CD4-positive, alpha-beta memory T cell (primary cell): ENCODE data around the gene TMEM169. TPM values are rescaled to one million over a fixed set of nuclear protein-coding genes. Genes with fewer than 3 reads are reported as not detected.
A peak's percentile ranks its signal among the peaks of the same experiment; 100 is the strongest.

Source experiments
- CTCF ChIA-PET: fragments of 350-600 bp; sonication (Branson Sonifier 250); formaldehyde crosslinking; loops from one replicate; lab custom pipeline; 2021; ENCODE audit warnings: inconsistent platforms; ENCODE audit not compliant: partially characterized antibody; lab: Charles Lee
- POLR2A ChIA-PET: fragments of 350-600 bp; sonication (Branson Sonifier 250); formaldehyde crosslinking; loops from one replicate; lab custom pipeline; 2021; ENCODE audit not compliant: partially characterized antibody; lab: Charles Lee
- DNase-seq, 5 donors: peaks; one replicate each; pipeline versions ENCODE4 v3.0.0 to v3.0.0-alpha.2; 2020 to 2022; ENCODE audit warnings: mixed read lengths in 1 of 5
- H3K27ac ChIP-seq: one replicate; pipeline ENCODE4 v1.7.0; 2013; ENCODE audit warnings: low read depth, low read length
- H3K27me3 ChIP-seq: 2 replicates; pipeline ENCODE4 v1.7.0; 2013; ENCODE audit warnings: mild to moderate bottlenecking, low read length, moderate library complexity; ENCODE audit not compliant: insufficient read depth
- H3K36me3 ChIP-seq: 2 replicates; pipeline ENCODE4 v1.7.0; 2013; ENCODE audit warnings: mild to moderate bottlenecking, low read length, moderate library complexity; ENCODE audit not compliant: insufficient read depth
- H3K4me1 ChIP-seq: 2 replicates; pipeline ENCODE4 v1.7.0; 2013; ENCODE audit warnings: mild to moderate bottlenecking, low read length, moderate library complexity; ENCODE audit not compliant: insufficient read depth
- H3K4me3 ChIP-seq, 2 donors: one replicate each; pipeline ENCODE4 v1.7.0; 2013; ENCODE audit warnings: low read length in 2 of 2, mild to moderate bottlenecking in 1 of 2
- H3K9me3 ChIP-seq, 2 donors: one replicate each; pipeline ENCODE4 v1.7.0; 2013; ENCODE audit warnings: low read length in 2 of 2, control low read depth in 1 of 2; ENCODE audit not compliant: control insufficient read depth in 1 of 2
- H3K27ac Mint-ChIP-seq, 7 donors: one replicate each; pipeline ENCODE4 v1.8.0; 2020 to 2021; ENCODE audit warnings: mixed read lengths in 7 of 7, mild to moderate bottlenecking in 6 of 7, inconsistent platforms in 3 of 7, moderate library complexity in 3 of 7
- H3K27me3 Mint-ChIP-seq, 2 donors: one replicate each; pipeline ENCODE4 v1.8.0; 2020 to 2021; ENCODE audit warnings: mixed read lengths in 2 of 2
- H3K36me3 Mint-ChIP-seq, 2 donors: one replicate each; pipeline ENCODE4 v1.8.0; 2020 to 2021; ENCODE audit warnings: mixed read lengths in 2 of 2, inconsistent platforms in 1 of 2, mild to moderate bottlenecking in 1 of 2
- H3K4me1 Mint-ChIP-seq, 4 donors: one replicate each; pipeline ENCODE4 v1.8.0; 2020 to 2021; ENCODE audit warnings: mixed read lengths in 4 of 4, mild to moderate bottlenecking in 1 of 4
- H3K4me3 Mint-ChIP-seq, 8 donors: one replicate each; pipeline ENCODE4 v1.8.0; 2020 to 2021; ENCODE audit warnings: mixed read lengths in 8 of 8, mild to moderate bottlenecking in 7 of 8, moderate library complexity in 6 of 8, inconsistent platforms in 3 of 8
- H3K9me3 Mint-ChIP-seq, 8 donors: one replicate each; pipeline ENCODE4 v1.8.0; 2020 to 2021; ENCODE audit warnings: mixed read lengths in 8 of 8, mild to moderate bottlenecking in 5 of 8, inconsistent platforms in 3 of 8, moderate library complexity in 1 of 8
- intact Hi-C: fragments of 100-400 bp; cut with micrococcal nuclease; formaldehyde crosslinking; loops from one replicate; pipeline ENCODE4 v1.15.1; 2023
- polyA plus RNA-seq, 2 donors: library from polyadenylated mRNA; unstranded; fragments of 300-500 nt; fragmentation: Illumina TruSeq; gene quantifications; one replicate each; pipeline ENCODE4 v1.2.3, GENCODE V29; 2021
- total RNA-seq, 2 experiments: library from RNA; stranded (reverse); gene quantifications; one replicate each; pipeline ENCODE4 v1.2.3, GENCODE V29; 2021

TMEM169 gene
- total and polyA plus RNA-seq, 4 experiments from 2014 or later, result 2.0 to 5.1 (median 3.0) TPM

- Mint-ChIP-seq H3K27ac (peak overlapping the region in 4 of 7 donors; percentile 18 to 100 (median 60)), H3K9me3 (peaks cover 0 to 5% (median 0%) of the 10 kb centered on the region in 8 donors), H3K4me3 (peak overlapping the region in 3 of 8 donors; percentile 35 to 55 (median 45)), H3K36me3 (peaks cover 15 to 36% of the 10 kb centered on the region in 2 donors), H3K4me1 (peaks cover 26 to 47% (median 35%) of the 10 kb centered on the region in 4 donors), H3K27me3 (peaks cover 2 to 3% of the 10 kb centered on the region in 2 donors)
- Histone ChIP-seq H3K4me3 (no peak overlapping the region), H3K27me3 (no peaks in the 10 kb centered on the region), H3K36me3 (peaks cover 20% of the 10 kb centered on the region), H3K27ac (no peak overlapping the region), H3K4me1 (peaks cover 36% of the 10 kb centered on the region), H3K9me3 (no peaks in the 10 kb centered on the region)
- ChIA-PET CTCF (interaction anchor here (1.3 to 5.0 kb wide), 5 partner anchors 12 to 74 kb away, joined by 3 to 64 read pairs (median 13); partner anchors contain the start of genes PECR and TMEM169), POLR2A (interaction anchor here (1.2 to 4.0 kb wide), 6 partner anchors 23 to 304 kb away, joined by 3 to 61 read pairs (median 18); partner anchors contain the start of genes PECR, SMARCAL1 and TMEM169)
- no peak for DNase-seq
- intact Hi-C loops, result loop anchor here (5.0 kb wide), 1 partner anchor 795 kb away; the partner anchor contains the start of gene ATIC
Measured at GRCh38 chr2:216107760-216108159, 26.0 kb downstream of the TMEM169 start.

GRCh38 chr2:216108310-216108966 is 26.7 kb downstream of the TMEM169 start:
- peaks cover 0 to 7% (median 0%) of the 10 kb centered on the region in 8 donors for H3K9me3 Mint-ChIP-seq
- H3K27ac ChIP-seq, result peak overlapping the region; percentile 98
- peaks cover 43% of the 10 kb centered on the region for H3K4me1 ChIP-seq
- intact Hi-C loops, result loop anchor here (5.0 kb wide), 1 partner anchor 796 kb away; the partner anchor contains the start of gene ATIC
- peaks cover 2 to 3% of the 10 kb centered on the region in 2 donors for H3K27me3 Mint-ChIP-seq
- H3K36me3 Mint-ChIP-seq, result peaks cover 22 to 42% of the 10 kb centered on the region in 2 donors
- CTCF ChIA-PET, result interaction anchor here (0.9 to 5.0 kb wide), 9 partner anchors 11 to 306 kb away, joined by 3 to 64 read pairs (median 6); partner anchors contain the start of genes PECR and TMEM169
- peak overlapping the region; percentile 83 to 100 (median 100) for H3K4me3 Mint-ChIP-seq
- peaks cover 32 to 53% (median 42%) of the 10 kb centered on the region in 4 donors for H3K4me1 Mint-ChIP-seq
- H3K27ac Mint-ChIP-seq, result peak overlapping the region; percentile 90 to 100 (median 100)
- no peaks in the 10 kb centered on the region for H3K27me3 ChIP-seq
- DNase-seq, result no peak
- H3K36me3 ChIP-seq, result peaks cover 26% of the 10 kb centered on the region
- POLR2A ChIA-PET, result interaction anchor here (0.9 to 4.0 kb wide), 12 partner anchors 15 to 390 kb away, joined by 3 to 61 read pairs (median 4); partner anchors contain the start of genes PECR, RPL37A, SMARCAL1 and TMEM169
- H3K4me3 ChIP-seq, result peak overlapping the region in 1 of 2 donors; percentile 11
- no peaks in the 10 kb centered on the region for H3K9me3 ChIP-seq

- POLR2A ChIA-PET, result interaction anchor here (0.9 to 4.0 kb wide), 11 partner anchors 16 to 389 kb away, joined by 3 to 61 read pairs (median 5); partner anchors contain the start of genes PECR, RPL37A, SMARCAL1 and TMEM169
- H3K36me3 Mint-ChIP-seq, result peaks cover 29 to 50% of the 10 kb centered on the region in 2 donors
- Histone ChIP-seq H3K4me1 (peaks cover 51% of the 10 kb centered on the region), H3K36me3 (peaks cover 34% of the 10 kb centered on the region), H3K27ac (peak within 1 kb of the TSS; percentile 98), H3K9me3 (no peaks in the 10 kb centered on the region), H3K4me3 (peak within 1 kb of the TSS; percentile 94 to 95), H3K27me3 (no peaks in the 10 kb centered on the region)
- H3K9me3 Mint-ChIP-seq, result peaks cover 0 to 8% (median 0%) of the 10 kb centered on the region in 8 donors
- intact Hi-C loops, result loop anchor here (1.0 to 5.0 kb wide), 3 partner anchors 25 to 797 kb away; partner anchors contain the start of genes ATIC and SMARCAL1
- CTCF ChIA-PET, result interaction anchor here (0.9 to 5.0 kb wide), 15 partner anchors 14 to 305 kb away, joined by 3 to 64 read pairs (median 4); partner anchors contain the start of genes PECR and TMEM169
- peaks cover 36 to 61% (median 49%) of the 10 kb centered on the region in 4 donors for H3K4me1 Mint-ChIP-seq
- peak; percentile 95 to 98 (median 96) for DNase-seq
- H3K27me3 Mint-ChIP-seq, result peaks cover 2 to 3% of the 10 kb centered on the region in 2 donors
- H3K27ac Mint-ChIP-seq, result peak within 1 kb of the TSS; percentile 99 to 100 (median 100)
- H3K4me3 Mint-ChIP-seq, result peak within 1 kb of the TSS; percentile 99 to 100 (median 100)
Measured at GRCh38 chr2:216108967-216109921, 27.5 kb downstream of the TMEM169 start, which contains the start of gene XRCC5. TSS of gene XRCC5 (plus strand) at chr2:216109348. CDS start at chr2:216109437, 89 bp downstream.

GRCh38 chr2:216109962-216110614 is 28.4 kb downstream of the TMEM169 start:
- ChIA-PET CTCF (interaction anchor here (0.9 to 5.0 kb wide), 16 partner anchors 13 to 304 kb away, joined by 3 to 64 read pairs (median 4); partner anchors contain the start of genes PECR and TMEM169), POLR2A (interaction anchor here (0.9 to 4.0 kb wide), 8 partner anchors 9 to 389 kb away, joined by 3 to 61 read pairs (median 6); partner anchors contain the start of genes PECR, RPL37A and TMEM169)
- peaks cover 42 to 70% (median 57%) of the 10 kb centered on the region in 4 donors for H3K4me1 Mint-ChIP-seq
- peaks cover 2 to 3% of the 10 kb centered on the region in 2 donors for H3K27me3 Mint-ChIP-seq
- no peaks in the 10 kb centered on the region for H3K27me3 ChIP-seq
- H3K27ac Mint-ChIP-seq, result peak overlapping the region; percentile 99 to 100 (median 100)
- H3K27ac ChIP-seq, result peak overlapping the region; percentile 98
- peaks cover 0 to 9% (median 0%) of the 10 kb centered on the region in 8 donors for H3K9me3 Mint-ChIP-seq
- peak overlapping the region; percentile 94 to 95 for H3K4me3 ChIP-seq
- H3K9me3 ChIP-seq, result no peaks in the 10 kb centered on the region
- intact Hi-C loops, result loop anchor here (1.0 to 10.0 kb wide), 6 partner anchors 26 to 798 kb away; partner anchors contain the start of genes ATIC, RPL37A and SMARCAL1
- H3K4me3 Mint-ChIP-seq, result peak overlapping the region; percentile 99 to 100 (median 100)
- peaks cover 38 to 58% of the 10 kb centered on the region in 2 donors for H3K36me3 Mint-ChIP-seq
- DNase-seq, result peak in 4 of 5 donors; percentile 29 to 39 (median 34)
- H3K4me1 ChIP-seq, result peaks cover 56% of the 10 kb centered on the region
- peaks cover 34% of the 10 kb centered on the region for H3K36me3 ChIP-seq

GRCh38 chr2:216110620-216111019 is 28.9 kb downstream of the TMEM169 start:
- Mint-ChIP-seq H3K36me3 (peaks cover 38 to 62% of the 10 kb centered on the region in 2 donors), H3K27ac (peak overlapping the region; percentile 99 to 100 (median 100)), H3K9me3 (peaks cover 0 to 9% (median 0%) of the 10 kb centered on the region in 8 donors), H3K4me3 (peak overlapping the region; percentile 99 to 100 (median 100)), H3K27me3 (peaks cover 2 to 3% of the 10 kb centered on the region in 2 donors), H3K4me1 (peaks cover 46 to 75% (median 61%) of the 10 kb centered on the region in 4 donors)
- Histone ChIP-seq H3K36me3 (peaks cover 34% of the 10 kb centered on the region), H3K27ac (peak overlapping the region; percentile 98), H3K27me3 (no peaks in the 10 kb centered on the region), H3K4me3 (peak overlapping the region in 1 of 2 donors; percentile 94), H3K9me3 (no peaks in the 10 kb centered on the region), H3K4me1 (peaks cover 61% of the 10 kb centered on the region)
- intact Hi-C loops, result loop anchor here (1.0 to 10.0 kb wide), 3 partner anchors 76 to 387 kb away; partner anchors contain the start of gene RPL37A
- CTCF ChIA-PET, result interaction anchor here (0.6 to 5.0 kb wide), 14 partner anchors 12 to 304 kb away, joined by 3 to 64 read pairs (median 4); partner anchors contain the start of genes PECR and TMEM169
- POLR2A ChIA-PET, result interaction anchor here (0.9 to 4.0 kb wide), 5 partner anchors 9 to 52 kb away, joined by 3 to 61 read pairs (median 31); partner anchors contain the start of genes PECR and TMEM169
- DNase-seq, result no peak
